Measurements from ENCODE around the gene CARD11. TPM values are rescaled to one million over a fixed set of nuclear protein-coding genes. Genes with fewer than 3 reads are reported as not detected.

The CARD11 gene
- polyA plus RNA-seq, 1 of the 3 experiments (the other 2 are of a cell fraction), result not detected

DNA sequence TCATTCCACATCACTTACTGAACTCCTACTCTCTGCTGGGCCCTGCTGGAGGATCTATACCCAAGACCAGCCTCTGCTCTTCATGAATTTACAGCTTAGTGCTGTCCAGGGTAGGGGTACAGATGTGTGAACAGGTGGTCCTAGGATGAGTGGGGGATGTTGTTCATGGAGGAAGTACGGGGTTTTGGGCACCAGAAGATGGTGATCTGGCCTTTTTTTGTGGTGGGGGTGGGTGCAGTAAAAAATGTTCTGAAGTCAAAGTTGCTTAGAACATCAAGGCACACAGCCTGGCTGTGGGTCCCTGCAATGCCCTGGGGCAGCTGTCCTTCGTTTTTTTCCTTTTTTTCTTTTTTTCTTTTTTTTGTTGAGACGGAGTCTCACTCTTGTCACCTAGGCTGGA is 165.4 kb downstream of the CARD11 start:
- Histone ChIP-seq H3K36me3 (replicated peaks in 1 of 2; ENCODE audit: control insufficient read depth in 1 of 2, insufficient read depth in 2 of 2, low read length in 1 of 2) (no peaks in the 10 kb centered on the region), H3K9me3 (no peaks in the 10 kb centered on the region), H3K4me1 (ENCODE audit: control insufficient read depth in 1 of 2, insufficient read depth in 2 of 2, low read depth in 1 of 2, low read length in 1 of 2) (peaks cover 0 to 11% of the 10 kb centered on the region in 2 experiments; a peak in 1 of 4 replicates), H3K27ac (ENCODE audit: low read depth in 2 of 2, low read length in 1 of 2) (no peak overlapping the region), H3K79me2 (ENCODE audit: insufficient read depth) (no peaks in the 10 kb centered on the region), H3F3A (replicated peaks; ENCODE audit: insufficient read depth) (peaks cover 27% of the 10 kb centered on the region), H3K9me2 (no peaks in the 10 kb centered on the region), H2AFZ (ENCODE audit: low read depth) (no peak overlapping the region), H3K9ac (no peak overlapping the region), H4K20me1 (ENCODE audit: insufficient read depth) (no peaks in the 10 kb centered on the region), H3K4me2 (no peak overlapping the region), H3K27me3 (ENCODE audit: insufficient read depth) (no peaks in the 10 kb centered on the region), H3K4me3 (ENCODE audit: low read depth in 2 of 2, low read length in 1 of 2) (no peak overlapping the region)
- ChIA-PET POLR2A (no interaction called here), CTCF (interaction anchor here (2.1 to 5.9 kb wide), 3 partner anchors 9 to 277 kb away, joined by 5 to 41 read pairs (median 26); no protein-coding TSS in a partner anchor)
- no peak for DNase-seq
- 41% methylated on average over 3 of the region's 3 CpGs for WGBS (ENCODE audit: low lambda C conversion rate)
- no peak for TF ChIP-seq GABPA (IDR thresholded peaks at IDR 0.05; ENCODE audit: low read depth)
- TF ChIP-seq REST (IDR thresholded peaks at IDR 0.05; ENCODE audit: low read depth, low read length), result no peak
- no peak for TF ChIP-seq YY1 (IDR thresholded peaks at IDR 0.05; ENCODE audit: low read depth)
- TF ChIP-seq, protein P1, sequence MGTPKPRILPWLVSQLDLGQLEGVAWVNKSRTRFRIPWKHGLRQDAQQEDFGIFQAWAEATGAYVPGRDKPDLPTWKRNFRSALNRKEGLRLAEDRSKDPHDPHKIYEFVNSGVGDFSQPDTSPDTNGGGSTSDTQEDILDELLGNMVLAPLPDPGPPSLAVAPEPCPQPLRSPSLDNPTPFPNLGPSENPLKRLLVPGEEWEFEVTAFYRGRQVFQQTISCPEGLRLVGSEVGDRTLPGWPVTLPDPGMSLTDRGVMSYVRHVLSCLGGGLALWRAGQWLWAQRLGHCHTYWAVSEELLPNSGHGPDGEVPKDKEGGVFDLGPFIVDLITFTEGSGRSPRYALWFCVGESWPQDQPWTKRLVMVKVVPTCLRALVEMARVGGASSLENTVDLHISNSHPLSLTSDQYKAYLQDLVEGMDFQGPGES (IDR thresholded peaks at IDR 0.05; ENCODE audit: low read depth, low read length), result no peak
- TF ChIP-seq NRF1 (IDR thresholded peaks at IDR 0.05; ENCODE audit: low read depth, low read length), result no peak
- TF ChIP-seq GATA2 (CRISPR knock-in tag; IDR thresholded peaks at IDR 0.05), result no peak
- TF ChIP-seq RAD21 (IDR thresholded peaks at IDR 0.05; ENCODE audit: low read length), result no peak
- TF ChIP-seq ELF1 (IDR thresholded peaks at IDR 0.05), result no peak
- TF ChIP-seq TEAD4 (IDR thresholded peaks at IDR 0.05; ENCODE audit: borderline replicate concordance, insufficient read depth), result no peak

DNA sequence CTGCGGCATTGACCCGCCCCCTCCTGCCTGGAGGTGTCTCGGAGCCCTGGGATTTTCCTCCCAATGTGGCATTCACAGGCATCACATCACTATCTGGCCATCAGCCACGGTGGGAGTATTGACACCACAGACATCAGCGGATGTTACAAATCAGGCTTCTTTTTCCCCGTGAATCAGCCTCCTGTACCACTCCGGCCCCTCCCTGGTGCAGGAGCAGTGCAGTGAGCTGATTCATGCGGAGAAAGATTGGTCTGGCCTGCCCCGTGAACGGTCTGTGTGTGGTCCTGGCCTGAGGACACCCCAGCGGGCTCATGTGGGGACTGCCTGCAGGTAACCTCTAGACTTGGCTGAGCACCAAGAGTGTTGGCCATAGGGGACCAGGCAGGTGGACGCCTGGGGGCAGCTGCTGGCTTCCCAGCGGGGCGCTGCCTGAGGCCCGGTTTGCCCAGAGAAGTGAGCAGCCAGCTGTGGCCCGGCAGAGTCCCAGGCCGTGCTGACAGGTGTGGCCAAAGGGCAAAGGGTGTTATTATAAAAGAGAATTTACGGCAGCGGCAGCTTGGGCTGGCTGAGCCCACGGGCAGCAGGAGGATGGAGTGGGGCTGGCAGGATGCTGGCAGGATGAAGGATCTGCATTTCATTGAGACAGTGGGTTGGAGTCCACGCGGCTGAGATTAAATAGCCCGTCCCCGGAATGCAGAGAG is 167.5 kb downstream of the CARD11 start:
- Histone ChIP-seq H3K4me3 (ENCODE audit: low read depth in 2 of 2, low read length in 1 of 2) (no peak overlapping the region), H3K4me1 (ENCODE audit: control insufficient read depth in 1 of 2, insufficient read depth in 2 of 2, low read depth in 1 of 2, low read length in 1 of 2) (peaks cover 0 to 11% of the 10 kb centered on the region in 2 experiments; a peak in 1 of 4 replicates), H3K9me3 (no peaks in the 10 kb centered on the region), H3K36me3 (replicated peaks in 1 of 2; ENCODE audit: control insufficient read depth in 1 of 2, insufficient read depth in 2 of 2, low read length in 1 of 2) (no peaks in the 10 kb centered on the region), H2AFZ (ENCODE audit: low read depth) (peak overlapping the region; percentile 64; the same call in 1 of the 2 replicates), H3K27me3 (ENCODE audit: insufficient read depth) (no peaks in the 10 kb centered on the region), H3K9ac (no peak overlapping the region), H3F3A (replicated peaks; ENCODE audit: insufficient read depth) (peaks cover 36% of the 10 kb centered on the region), H3K4me2 (peak overlapping the region; percentile 16; the same call in 1 of the 2 replicates), H3K9me2 (no peaks in the 10 kb centered on the region), H3K79me2 (ENCODE audit: insufficient read depth) (no peaks in the 10 kb centered on the region), H4K20me1 (ENCODE audit: insufficient read depth) (no peaks in the 10 kb centered on the region), H3K27ac (ENCODE audit: low read depth in 2 of 2, low read length in 1 of 2) (peak overlapping the region in 1 of 2 experiments; percentile 15; a peak in 1 of 4 replicates)
- CTCF ChIA-PET, result interaction anchor here (1.0 to 5.9 kb wide), 4 partner anchors 11 to 278 kb away, joined by 4 to 41 read pairs (median 16); no protein-coding TSS in a partner anchor
- POLR2A ChIA-PET, result no interaction called here
- peak; percentile 66 for DNase-seq
- WGBS (ENCODE audit: low lambda C conversion rate), result 60% methylated on average over 24 of the region's 24 CpGs
- TF ChIP-seq FOXM1 (IDR thresholded peaks at IDR 0.05; ENCODE audit: low read depth) (no peak), JUND (IDR thresholded peaks at IDR 0.05) (no peak; the same call in 1 of the 2 replicates), SMC3 (IDR thresholded peaks at IDR 0.05; ENCODE audit: low read depth, low read length) (no peak), CHD2 (IDR thresholded peaks at IDR 0.05; ENCODE audit: low read length, partially characterized antibody) (no peak), FOSL2 (IDR thresholded peaks at IDR 0.05; ENCODE audit: borderline replicate concordance, low read depth) (peak; percentile 56; the same call in 1 of the 2 replicates), NFIC (IDR thresholded peaks at IDR 0.05; ENCODE audit: borderline replicate concordance) (peak; percentile 52), POLR2AphosphoS5 (IDR thresholded peaks at IDR 0.05; ENCODE audit: low read depth, low read length) (no peak), TAF1 (IDR thresholded peaks at IDR 0.05; ENCODE audit: borderline replicate concordance, low read depth, low read length) (no peak), RXRA (IDR thresholded peaks at IDR 0.05; ENCODE audit: borderline replicate concordance, low read depth) (no peak), SIN3A (IDR thresholded peaks at IDR 0.05; ENCODE audit: borderline replicate concordance, low read depth, low read length) (no peak; the same call in 1 of the 2 replicates), YY1 (IDR thresholded peaks at IDR 0.05; ENCODE audit: low read depth) (no peak)
- TF ChIP-seq, protein P2, sequence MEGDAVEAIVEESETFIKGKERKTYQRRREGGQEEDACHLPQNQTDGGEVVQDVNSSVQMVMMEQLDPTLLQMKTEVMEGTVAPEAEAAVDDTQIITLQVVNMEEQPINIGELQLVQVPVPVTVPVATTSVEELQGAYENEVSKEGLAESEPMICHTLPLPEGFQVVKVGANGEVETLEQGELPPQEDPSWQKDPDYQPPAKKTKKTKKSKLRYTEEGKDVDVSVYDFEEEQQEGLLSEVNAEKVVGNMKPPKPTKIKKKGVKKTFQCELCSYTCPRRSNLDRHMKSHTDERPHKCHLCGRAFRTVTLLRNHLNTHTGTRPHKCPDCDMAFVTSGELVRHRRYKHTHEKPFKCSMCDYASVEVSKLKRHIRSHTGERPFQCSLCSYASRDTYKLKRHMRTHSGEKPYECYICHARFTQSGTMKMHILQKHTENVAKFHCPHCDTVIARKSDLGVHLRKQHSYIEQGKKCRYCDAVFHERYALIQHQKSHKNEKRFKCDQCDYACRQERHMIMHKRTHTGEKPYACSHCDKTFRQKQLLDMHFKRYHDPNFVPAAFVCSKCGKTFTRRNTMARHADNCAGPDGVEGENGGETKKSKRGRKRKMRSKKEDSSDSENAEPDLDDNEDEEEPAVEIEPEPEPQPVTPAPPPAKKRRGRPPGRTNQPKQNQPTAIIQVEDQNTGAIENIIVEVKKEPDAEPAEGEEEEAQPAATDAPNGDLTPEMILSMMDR (IDR thresholded peaks at IDR 0.05), result no peak

Measured in SK-N-SH (cell line).